HG03469 (cell line): ENCODE results near the gene ZNF641.

Experiments
- ATAC-seq: cut with Tn5 transposase; IDR thresholded peaks from one replicate; pipeline ENCODE4 v1.9.1; 2021; ENCODE audit warnings: mild to moderate bottlenecking, moderate library complexity, moderate number of reproducible peaks; ENCODE audit not compliant: unreplicated experiment

Gene ZNF641

GRCh38 chr12:48350249-48351021 is at the start of gene ZNF641:
Gene ZNF641 (minus strand): TSS chr12:48350919. CDS start chr12:48348090, 2,829 bp downstream.
- ATAC-seq, result peak; percentile 53

- ATAC-seq, result no peak
Measured at GRCh38 chr12:48390026-48390425, 39.3 kb upstream of the ZNF641 start.

GRCh38 chr12:48389409-48389808 is 38.7 kb upstream of the ZNF641 start:
- no peak for ATAC-seq

GRCh38 chr12:48388938-48389337 is 38.2 kb upstream of the ZNF641 start:
- no peak for ATAC-seq

GRCh38 chr12:48388460-48388859 is 37.7 kb upstream of the ZNF641 start:
- no peak for ATAC-seq

- no peak for ATAC-seq
Measured at GRCh38 chr12:48380596-48380995, 29.9 kb upstream of the ZNF641 start.

- no peak for ATAC-seq
Measured at GRCh38 chr12:48379794-48380193, 29.1 kb upstream of the ZNF641 start.

GRCh38 chr12:48377646-48378045 is 26.9 kb upstream of the ZNF641 start:
- ATAC-seq, result no peak

GRCh38 chr12:48374164-48374563 is 23.4 kb upstream of the ZNF641 start:
- no peak for ATAC-seq

- ATAC-seq, result no peak
Measured at GRCh38 chr12:48366131-48366530, 15.4 kb upstream of the ZNF641 start.

- no peak for ATAC-seq
Measured at GRCh38 chr12:48361664-48362339, 11.1 kb upstream of the ZNF641 start.

- ATAC-seq, result no peak
Measured at GRCh38 chr12:48358937-48359513, 8.3 kb upstream of the ZNF641 start.

- no peak for ATAC-seq
Measured at GRCh38 chr12:48356041-48356768, 5.5 kb upstream of the ZNF641 start.

- ATAC-seq, result no peak
Measured at GRCh38 chr12:48352157-48352760, 1.5 kb upstream of the ZNF641 start.

- ATAC-seq, result peak; percentile 21
Measured at GRCh38 chr12:48351022-48351708, 446 bp upstream of the ZNF641 start.

GRCh38 chr12:48349471-48349870 is 1.2 kb downstream of the ZNF641 start:
- ATAC-seq, result no peak

- no peak for ATAC-seq
Measured at GRCh38 chr12:48342980-48343379, 7.7 kb downstream of the ZNF641 start.

- no peak for ATAC-seq
Measured at GRCh38 chr12:48340943-48341342, 9.8 kb downstream of the ZNF641 start.

GRCh38 chr12:48339442-48340117 is 11.1 kb downstream of the ZNF641 start:
- no peak for ATAC-seq

- ATAC-seq, result no peak
Measured at GRCh38 chr12:48336564-48336963, 14.2 kb downstream of the ZNF641 start.
